Measurements from ENCODE around the gene OPCML. TPM values are rescaled to one million over a fixed set of nuclear protein-coding genes. Genes with fewer than 3 reads are reported as not detected.

Gene OPCML
- total RNA-seq, 2 donors from 2014 or later, result 0.34 TPM; not detected in 1

GRCh38 chr11:133253570-133253969 is 278.7 kb downstream of the OPCML start:
- H3K36me3 ChIP-seq, result no peaks in the 10 kb centered on the region
- H3K27me3 ChIP-seq (replicated peaks; ENCODE audit: insufficient read depth), result no peaks in the 10 kb centered on the region
- no peak for TF ChIP-seq POLR2A (IDR thresholded peaks at IDR 0.05)
- TF ChIP-seq, protein P1, sequence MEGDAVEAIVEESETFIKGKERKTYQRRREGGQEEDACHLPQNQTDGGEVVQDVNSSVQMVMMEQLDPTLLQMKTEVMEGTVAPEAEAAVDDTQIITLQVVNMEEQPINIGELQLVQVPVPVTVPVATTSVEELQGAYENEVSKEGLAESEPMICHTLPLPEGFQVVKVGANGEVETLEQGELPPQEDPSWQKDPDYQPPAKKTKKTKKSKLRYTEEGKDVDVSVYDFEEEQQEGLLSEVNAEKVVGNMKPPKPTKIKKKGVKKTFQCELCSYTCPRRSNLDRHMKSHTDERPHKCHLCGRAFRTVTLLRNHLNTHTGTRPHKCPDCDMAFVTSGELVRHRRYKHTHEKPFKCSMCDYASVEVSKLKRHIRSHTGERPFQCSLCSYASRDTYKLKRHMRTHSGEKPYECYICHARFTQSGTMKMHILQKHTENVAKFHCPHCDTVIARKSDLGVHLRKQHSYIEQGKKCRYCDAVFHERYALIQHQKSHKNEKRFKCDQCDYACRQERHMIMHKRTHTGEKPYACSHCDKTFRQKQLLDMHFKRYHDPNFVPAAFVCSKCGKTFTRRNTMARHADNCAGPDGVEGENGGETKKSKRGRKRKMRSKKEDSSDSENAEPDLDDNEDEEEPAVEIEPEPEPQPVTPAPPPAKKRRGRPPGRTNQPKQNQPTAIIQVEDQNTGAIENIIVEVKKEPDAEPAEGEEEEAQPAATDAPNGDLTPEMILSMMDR (IDR thresholded peaks at IDR 0.05), result no peak
- TF ChIP-seq POLR2AphosphoS5 (IDR thresholded peaks at IDR 0.05), result no peak
- no peak overlapping the region for H3K4me3 ChIP-seq
- no peaks in the 10 kb centered on the region for H3K4me1 ChIP-seq (replicated peaks)
- DNase-seq (ENCODE audit: low spot score), result no peak
- H3K9me3 ChIP-seq, result no peaks in the 10 kb centered on the region
- no peak overlapping the region for H3K27ac ChIP-seq
- intact Hi-C loops (cut with DNase I), result no loop called here
- 86% methylated on average over 3 of the region's 3 CpGs for WGBS

DNA sequence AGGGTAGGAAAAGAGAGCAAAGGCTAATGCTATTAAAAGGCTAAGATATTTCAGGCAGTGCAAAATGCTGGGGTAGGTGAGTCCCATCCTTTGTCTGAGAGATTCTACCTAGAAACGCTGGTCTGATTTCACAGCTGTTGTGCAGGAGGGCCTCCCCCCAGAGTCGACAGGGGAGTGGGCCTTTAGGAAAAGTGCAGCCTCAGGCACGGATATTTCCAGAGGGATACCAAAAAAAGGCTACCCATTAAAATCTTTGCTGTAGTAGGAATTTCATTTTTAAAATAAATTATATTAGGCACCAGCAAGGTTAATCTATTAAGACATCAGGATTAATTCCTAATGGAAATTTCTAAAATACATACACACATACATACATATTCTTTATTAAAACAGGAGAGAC is 280.5 kb downstream of the OPCML start:
- Histone ChIP-seq H3K9me3 (no peaks in the 10 kb centered on the region), H3K27ac (no peak overlapping the region), H3K4me1 (replicated peaks) (no peaks in the 10 kb centered on the region), H3K36me3 (no peaks in the 10 kb centered on the region), H3K4me3 (no peak overlapping the region), H3K27me3 (replicated peaks; ENCODE audit: insufficient read depth) (no peaks in the 10 kb centered on the region)
- TF ChIP-seq POLR2AphosphoS5 (IDR thresholded peaks at IDR 0.05), result no peak
- intact Hi-C loops (cut with DNase I), result no loop called here
- DNase-seq (ENCODE audit: low spot score), result no peak
- WGBS, result 69% methylated on average over 3 of the region's 3 CpGs

GRCh38 chr11:133249530-133249929 is 282.8 kb downstream of the OPCML start:
- intact Hi-C loops (cut with DNase I), result no loop called here
- 55% methylated on average over 6 of the region's 6 CpGs for WGBS
- Histone ChIP-seq H3K27me3 (replicated peaks; ENCODE audit: insufficient read depth) (no peaks in the 10 kb centered on the region), H3K4me1 (replicated peaks) (no peaks in the 10 kb centered on the region), H3K27ac (no peak overlapping the region), H3K4me3 (no peak overlapping the region), H3K9me3 (no peaks in the 10 kb centered on the region), H3K36me3 (no peaks in the 10 kb centered on the region)
- no peak for DNase-seq (ENCODE audit: low spot score)
- TF ChIP-seq, protein P1 (IDR thresholded peaks at IDR 0.05), result no peak
- TF ChIP-seq POLR2AphosphoS5 (IDR thresholded peaks at IDR 0.05) (no peak), POLR2A (IDR thresholded peaks at IDR 0.05) (no peak)

DNA sequence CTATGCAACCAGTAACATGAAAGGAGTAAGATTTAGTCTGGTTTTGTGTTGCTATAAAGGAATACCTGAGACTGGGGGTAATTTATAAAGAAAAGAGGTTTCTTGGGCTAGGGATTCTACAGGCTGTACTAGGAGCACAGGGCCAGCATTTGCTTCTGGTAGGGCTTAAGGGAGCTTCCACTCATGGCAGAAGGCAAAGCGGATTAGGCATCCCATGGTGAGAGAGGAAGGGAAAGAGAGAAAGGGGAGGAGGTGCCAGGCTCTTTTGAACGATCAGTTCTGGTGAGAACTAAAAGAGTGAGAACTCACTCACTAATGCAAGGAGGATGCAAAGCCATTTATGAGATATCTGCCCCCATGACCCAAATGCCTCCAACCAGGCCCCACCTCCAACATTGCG is 283.2 kb downstream of the OPCML start:
- no peaks in the 10 kb centered on the region for H3K9me3 ChIP-seq
- H3K36me3 ChIP-seq, result no peaks in the 10 kb centered on the region
- H3K27me3 ChIP-seq (replicated peaks; ENCODE audit: insufficient read depth), result no peaks in the 10 kb centered on the region
- DNase-seq (ENCODE audit: low spot score), result no peak
- TF ChIP-seq, protein P1 (IDR thresholded peaks at IDR 0.05), result no peak
- TF ChIP-seq POLR2AphosphoS5 (IDR thresholded peaks at IDR 0.05), result no peak
- no peak for TF ChIP-seq POLR2A (IDR thresholded peaks at IDR 0.05)
- no peak overlapping the region for H3K27ac ChIP-seq
- H3K4me1 ChIP-seq (replicated peaks), result no peaks in the 10 kb centered on the region
- no peak overlapping the region for H3K4me3 ChIP-seq
- 63% methylated on average over 3 of the region's 3 CpGs for WGBS
- intact Hi-C loops (cut with DNase I), result no loop called here

GRCh38 chr11:133243832-133244231 is 288.5 kb downstream of the OPCML start:
- Histone ChIP-seq H3K27ac (no peak overlapping the region), H3K27me3 (replicated peaks; ENCODE audit: insufficient read depth) (no peaks in the 10 kb centered on the region), H3K4me1 (replicated peaks) (no peaks in the 10 kb centered on the region), H3K4me3 (no peak overlapping the region), H3K36me3 (no peaks in the 10 kb centered on the region), H3K9me3 (no peaks in the 10 kb centered on the region)
- TF ChIP-seq, protein P1 (IDR thresholded peaks at IDR 0.05), result no peak
- TF ChIP-seq POLR2A (IDR thresholded peaks at IDR 0.05), result no peak
- no peak for TF ChIP-seq POLR2AphosphoS5 (IDR thresholded peaks at IDR 0.05)
- intact Hi-C loops (cut with DNase I), result no loop called here
- no peak for DNase-seq (ENCODE audit: low spot score)
- WGBS, result 80% methylated on average over 3 of the region's 3 CpGs

All from prostate gland (tissue), 2 donors.